HG03139 (cell line): Measurements from ENCODE around the gene TAF11L10.
"Not testable (repeated sequence)": the region's sequence is repeated elsewhere in the genome, so short reads cannot be mapped to it uniquely, and the experiment has no call there.

Source experiments
- ATAC-seq: cut with Tn5 transposase; IDR thresholded peaks from one replicate; pipeline ENCODE4 v1.9.1; 2021; ENCODE audit not compliant: unreplicated experiment

The TAF11L10 gene

GRCh38 chr5:17597728-17598127 is at the start of gene TAF11L10:
TAF11L10 (minus strand) TSS chr5:17597828.
- not testable (repeated sequence) for ATAC-seq

GRCh38 chr5:17634160-17634559 is 36.5 kb upstream of the TAF11L10 start, which contains the start of gene TAF11L14:
TAF11L14 (plus strand) TSS chr5:17634460.
- no peak for ATAC-seq

- not testable (repeated sequence) for ATAC-seq
Observed at GRCh38 chr5:17631788-17632187, 34.2 kb upstream of the TAF11L10 start, which contains the start of gene TAF11L13. TAF11L13 (plus strand) TSS chr5:17632088.

GRCh38 chr5:17625686-17626085 is 28.1 kb upstream of the TAF11L10 start:
- no peak for ATAC-seq

- ATAC-seq: no peak
Observed at GRCh38 chr5:17620627-17621026, 23.0 kb upstream of the TAF11L10 start.

- ATAC-seq: no peak
Observed at GRCh38 chr5:17619354-17619753, 21.7 kb upstream of the TAF11L10 start.

- no peak for ATAC-seq
Observed at GRCh38 chr5:17614872-17615605, 17.4 kb upstream of the TAF11L10 start.

- ATAC-seq: not testable (repeated sequence)
Observed at GRCh38 chr5:17610092-17610491, 12.5 kb upstream of the TAF11L10 start, which contains the start of gene TAF11L12. TAF11L12 (plus strand) TSS chr5:17610392.

GRCh38 chr5:17607461-17607860 is 9.8 kb upstream of the TAF11L10 start:
- not testable (repeated sequence) for ATAC-seq

GRCh38 chr5:17604951-17605350 is 7.3 kb upstream of the TAF11L10 start:
- ATAC-seq: no peak

- ATAC-seq: not testable (repeated sequence)
Observed at GRCh38 chr5:17603880-17604279, 6.3 kb upstream of the TAF11L10 start, which contains the start of gene TAF11L11. TAF11L11 (plus strand) TSS chr5:17604183.

GRCh38 chr5:17594255-17594654 is 3.4 kb downstream of the TAF11L10 start, which contains the start of gene TAF11L9:
TAF11L9 (minus strand) TSS chr5:17594394.
- ATAC-seq: not testable (repeated sequence)

- not testable (repeated sequence) for ATAC-seq
Observed at GRCh38 chr5:17590860-17591259, 6.8 kb downstream of the TAF11L10 start, which contains the start of gene TAF11L8. TAF11L8 (minus strand) TSS chr5:17590960.

- ATAC-seq: not testable (repeated sequence)
Observed at GRCh38 chr5:17585658-17586057, 12.0 kb downstream of the TAF11L10 start, which contains the start of gene TAF11L7. TAF11L7 (minus strand) TSS chr5:17585758.
